Liver (tissue), 3 donors: ENCODE measurements around the gene SIDT2.

Source experiments
- ATF3 ChIP-seq: IDR thresholded peaks from 2 replicates; pipeline ENCODE4 v1.6.1; 2016; ENCODE audit warnings: antibody characterized with exemption
- CTCF ChIP-seq: fragments of 150-350 bp; IDR thresholded peaks from 2 replicates; pipeline ENCODE4 v1.5.1; 2017; ENCODE audit warnings: improper control_type of control experiment, low read depth, low read length; ENCODE audit not compliant: missing input control
- EGR1 ChIP-seq, 2 donors: IDR thresholded peaks; 2 replicates each; pipeline ENCODE4 v1.6.1; 2016 to 2018; ENCODE audit warnings: antibody characterized with exemption in 2 of 2, low read depth in 2 of 2
- FOXA2 ChIP-seq: IDR thresholded peaks from 2 replicates; pipeline ENCODE4 v1.6.1; 2016; ENCODE audit warnings: antibody characterized with exemption
- GABPA ChIP-seq, 2 donors: IDR thresholded peaks in 1 of 2; conservative IDR thresholded peaks in 1 of 2; 2 replicates each; pipeline ENCODE4 v1.6.1; 2016; ENCODE audit warnings: antibody characterized with exemption in 2 of 2, mild to moderate bottlenecking in 1 of 2, moderate library complexity in 1 of 2
- JUND ChIP-seq, 2 donors: IDR thresholded peaks; 2 replicates each; pipeline ENCODE4 v1.6.1; 2016; ENCODE audit warnings: antibody characterized with exemption in 2 of 2
- MAX ChIP-seq: IDR thresholded peaks from 2 replicates; pipeline ENCODE4 v1.6.1; 2016; ENCODE audit warnings: antibody characterized with exemption
- REST ChIP-seq: IDR thresholded peaks from 2 replicates; pipeline ENCODE4 v1.6.1; 2016; ENCODE audit warnings: antibody characterized with exemption, mild to moderate bottlenecking
- RXRA ChIP-seq, 2 donors: IDR thresholded peaks; 2 replicates each; pipeline ENCODE4 v1.6.1; 2017 to 2018; ENCODE audit warnings: antibody characterized with exemption in 2 of 2, mild to moderate bottlenecking in 1 of 2
- SP1 ChIP-seq: IDR thresholded peaks from 2 replicates; pipeline ENCODE4 v1.6.1; 2018; ENCODE audit warnings: antibody characterized with exemption, mild to moderate bottlenecking
- TAF1 ChIP-seq: conservative IDR thresholded peaks from 2 replicates; pipeline ENCODE4 v1.6.1; 2016; ENCODE audit warnings: antibody characterized with exemption, mild to moderate bottlenecking
- YY1 ChIP-seq: IDR thresholded peaks from 2 replicates; pipeline ENCODE4 v1.6.1; 2016; ENCODE audit warnings: antibody characterized with exemption, mild to moderate bottlenecking
- ZBTB33 ChIP-seq: IDR thresholded peaks from 2 replicates; pipeline ENCODE4 v1.6.1; 2016; ENCODE audit warnings: antibody characterized with exemption
- donor health status: healthy.
- donor health status: healthy.

- TF ChIP-seq CTCF (no peak), MAX (no peak), ATF3 (no peak), EGR1 (IDR thresholded peaks at IDR 0.05; ENCODE audit: low read depth in 2 of 2) (no peak), JUND (IDR thresholded peaks at IDR 0.05) (no peak), YY1 (no peak), REST (no peak), RXRA (IDR thresholded peaks at IDR 0.05) (no peak), GABPA (IDR thresholded peaks at IDR 0.05 in 1 of 2, conservative IDR thresholded peaks at IDR 0.05 in 1 of 2) (no peak), TAF1 (no peak), FOXA2 (no peak), ZBTB33 (no peak), SP1 (no peak)
These were observed 40.5 kb downstream of the SIDT2 start for GRCh38 chr11:117219001-117219400.
